Left cardiac atrium (tissue), 4 donors: Measurements from ENCODE around the gene TANC1. TPM values are rescaled to one million over a fixed set of nuclear protein-coding genes. Genes with fewer than 3 reads are reported as not detected.
A peak's percentile ranks its signal among the peaks of the same experiment; 100 is the strongest.

Source experiments
- ATAC-seq, 2 donors: fragments of 200-7000 bp; cut with Tn5 transposase; one replicate each; pipeline ENCODE4 v1.9.1; 2020; ENCODE audit warnings: mild to moderate bottlenecking in 2 of 2, moderate library complexity in 2 of 2
- DNase-seq: peaks from one replicate; pipeline ENCODE4 v3.0.0-alpha.2; 2020
- intact Hi-C, 2 donors: fragments of 100-400 bp; cut with DNase I; formaldehyde crosslinking; loops; one replicate each; pipeline versions ENCODE4 v1.14.1 to v1.15.1; 2022 to 2023
- total RNA-seq, 2 donors: library from RNA; stranded (reverse); fragmentation: NEBNext Ultra II Directional; extraction: Animal tissue kit (Norgen Biotek cat#: 25700); gene quantifications; one replicate each; pipeline ENCODE4 v1.2.1, GENCODE V29; 2021
- donor health status: DM: no; HTN: yes; CAD: no.
- donor health status: DM: no; HTN: yes; CAD: no; lungs with severe emphysema.
- donor health status: DM: yes; HTN: yes; CAD: no.
- donor health status: Dilated cardiomyopathy.

Gene TANC1
- total RNA-seq, 2 donors from 2014 or later, result 38.6 to 80.7 TPM

- intact Hi-C loops, result loop anchor here (1.0 to 5.0 kb wide), 4 partner anchors 87 to 218 kb away; partner anchors contain the start of gene TANC1 (in 2 of the 2)
- peak; percentile 64 to 71 for ATAC-seq
These were observed 151.3 kb downstream of the TANC1 start for GRCh38 chr2:159119652-159120257.

GRCh38 chr2:159123786-159124185 lies 155.3 kb downstream of the TANC1 start:
- DNase-seq (no peak), ATAC-seq (no peak)
- intact Hi-C loops, result no loop called here

More at GRCh38 chr2:159119652-159120257, 151.3 kb downstream of the TANC1 start:
- peak; percentile 62 for DNase-seq

- intact Hi-C loops, result no loop called here
- DNase-seq, result peak; percentile 67
- peak in 1 of 2 donors; percentile 82 for ATAC-seq
These were observed 156.0 kb downstream of the TANC1 start for GRCh38 chr2:159124441-159124911.

GRCh38 chr2:159124931-159125467 lies 156.6 kb downstream of the TANC1 start:
- DNase-seq, result no peak
- no peak for ATAC-seq
- intact Hi-C loops, result no loop called here

GRCh38 chr2:159125858-159126257 lies 157.4 kb downstream of the TANC1 start:
- no peak for ATAC-seq
- no peak for DNase-seq
- intact Hi-C loops, result no loop called here

- DNase-seq (no peak), ATAC-seq (no peak)
- intact Hi-C loops, result no loop called here
These were observed 158.1 kb downstream of the TANC1 start for GRCh38 chr2:159126432-159127022.

- ATAC-seq (peak; percentile 49 to 80), DNase-seq (peak; percentile 37)
- intact Hi-C loops, result no loop called here
These were observed 159.8 kb downstream of the TANC1 start for GRCh38 chr2:159128191-159128590.

- DNase-seq, result no peak
- ATAC-seq, result no peak
- intact Hi-C loops, result no loop called here
These were observed 160.8 kb downstream of the TANC1 start for GRCh38 chr2:159129269-159129668.

GRCh38 chr2:159129824-159130223 lies 161.4 kb downstream of the TANC1 start:
- intact Hi-C loops, result no loop called here
- ATAC-seq (peak in 1 of 2 donors; percentile 14), DNase-seq (peak; percentile 70)

GRCh38 chr2:159130302-159130701 lies 161.9 kb downstream of the TANC1 start:
- intact Hi-C loops, result no loop called here
- DNase-seq (no peak), ATAC-seq (no peak)

GRCh38 chr2:159131267-159131913 lies 162.9 kb downstream of the TANC1 start:
- no peak for ATAC-seq
- intact Hi-C loops, result no loop called here
- DNase-seq, result no peak

GRCh38 chr2:159131914-159132281 lies 163.5 kb downstream of the TANC1 start:
- intact Hi-C loops, result no loop called here
- ATAC-seq, result peak in 1 of 2 donors; percentile 66
- no peak for DNase-seq

GRCh38 chr2:159133797-159134196 lies 165.4 kb downstream of the TANC1 start:
- ATAC-seq (no peak), DNase-seq (no peak)
- intact Hi-C loops, result no loop called here

- intact Hi-C loops, result no loop called here
These were observed 166.5 kb downstream of the TANC1 start for GRCh38 chr2:159134979-159135378.

GRCh38 chr2:159136391-159136790 lies 168.0 kb downstream of the TANC1 start:
- no peak for ATAC-seq
- DNase-seq, result no peak
- intact Hi-C loops, result loop anchor here in 1 of 2 donors (2.0 kb wide), 1 partner anchor 28 kb away; no protein-coding TSS in a partner anchor

More at GRCh38 chr2:159134979-159135378, 166.5 kb downstream of the TANC1 start:
- DNase-seq (no peak), ATAC-seq (no peak)

- intact Hi-C loops, result loop anchor here in 1 of 2 donors (2.0 kb wide), 1 partner anchor 27 kb away; no protein-coding TSS in a partner anchor
- DNase-seq (no peak), ATAC-seq (peak; percentile 40 to 46)
These were observed 169.2 kb downstream of the TANC1 start for GRCh38 chr2:159137511-159138241.

GRCh38 chr2:159138642-159139182 lies 170.3 kb downstream of the TANC1 start:
- DNase-seq (no peak), ATAC-seq (no peak)
- intact Hi-C loops, result no loop called here

GRCh38 chr2:159139216-159139933 lies 170.9 kb downstream of the TANC1 start:
- DNase-seq (no peak), ATAC-seq (no peak)
- intact Hi-C loops, result no loop called here
